Measurements from ENCODE around the gene PKIG. TPM values are rescaled to one million over a fixed set of nuclear protein-coding genes. Genes with fewer than 3 reads are reported as not detected.

The PKIG gene
- total RNA-seq, 1 experiment from 2014 or later: 19.2 TPM

DNA sequence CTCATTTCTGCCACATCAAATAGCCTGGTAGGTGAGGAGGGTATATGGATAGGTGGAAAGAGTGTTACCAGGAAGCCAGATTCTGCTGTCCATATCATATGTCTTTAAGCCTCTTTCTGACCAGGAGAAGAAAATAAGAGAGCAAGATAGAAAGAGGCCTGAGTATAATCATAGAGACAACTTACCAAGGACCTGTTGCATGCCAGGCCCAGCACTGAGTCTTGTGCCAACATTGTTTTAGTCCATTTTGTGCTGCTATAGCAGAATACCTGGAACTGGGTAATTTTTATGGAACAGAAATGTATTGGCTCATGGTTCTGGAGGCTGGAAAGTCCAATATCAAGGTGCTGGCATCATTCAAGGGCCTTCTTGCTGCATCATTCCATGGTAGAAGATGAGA lies 76.4 kb downstream of the PKIG start:
- BruUV-seq (replicated peaks): no TSS peak
- TF ChIP-seq, protein P1, sequence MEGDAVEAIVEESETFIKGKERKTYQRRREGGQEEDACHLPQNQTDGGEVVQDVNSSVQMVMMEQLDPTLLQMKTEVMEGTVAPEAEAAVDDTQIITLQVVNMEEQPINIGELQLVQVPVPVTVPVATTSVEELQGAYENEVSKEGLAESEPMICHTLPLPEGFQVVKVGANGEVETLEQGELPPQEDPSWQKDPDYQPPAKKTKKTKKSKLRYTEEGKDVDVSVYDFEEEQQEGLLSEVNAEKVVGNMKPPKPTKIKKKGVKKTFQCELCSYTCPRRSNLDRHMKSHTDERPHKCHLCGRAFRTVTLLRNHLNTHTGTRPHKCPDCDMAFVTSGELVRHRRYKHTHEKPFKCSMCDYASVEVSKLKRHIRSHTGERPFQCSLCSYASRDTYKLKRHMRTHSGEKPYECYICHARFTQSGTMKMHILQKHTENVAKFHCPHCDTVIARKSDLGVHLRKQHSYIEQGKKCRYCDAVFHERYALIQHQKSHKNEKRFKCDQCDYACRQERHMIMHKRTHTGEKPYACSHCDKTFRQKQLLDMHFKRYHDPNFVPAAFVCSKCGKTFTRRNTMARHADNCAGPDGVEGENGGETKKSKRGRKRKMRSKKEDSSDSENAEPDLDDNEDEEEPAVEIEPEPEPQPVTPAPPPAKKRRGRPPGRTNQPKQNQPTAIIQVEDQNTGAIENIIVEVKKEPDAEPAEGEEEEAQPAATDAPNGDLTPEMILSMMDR (IDR thresholded peaks at IDR 0.05; ENCODE audit: unreplicated experiment): no peak
- no peak for DNase-seq (ENCODE audit: unreplicated experiment)
- ChIA-PET CTCF (interaction anchor here (0.8 kb wide), 1 partner anchor 13 kb away, joined by 5 read pairs; no protein-coding TSS in a partner anchor), POLR2A (no interaction called here)
- Mint-ChIP-seq H3K27me3 (ENCODE audit: insufficient read depth, unreplicated experiment) (no peaks in the 10 kb centered on the region), H3K27ac (ENCODE audit: low read depth, unreplicated experiment) (no peak overlapping the region), H3K4me3 (ENCODE audit: unreplicated experiment) (no peak overlapping the region), H3K4me1 (ENCODE audit: insufficient read depth, unreplicated experiment) (no peaks in the 10 kb centered on the region), H3K9me3 (ENCODE audit: unreplicated experiment) (no peaks in the 10 kb centered on the region), H3K36me3 (ENCODE audit: insufficient read depth, unreplicated experiment) (peaks cover 6% of the 10 kb centered on the region)
- intact Hi-C loops (cut with micrococcal nuclease): no loop called here

DNA sequence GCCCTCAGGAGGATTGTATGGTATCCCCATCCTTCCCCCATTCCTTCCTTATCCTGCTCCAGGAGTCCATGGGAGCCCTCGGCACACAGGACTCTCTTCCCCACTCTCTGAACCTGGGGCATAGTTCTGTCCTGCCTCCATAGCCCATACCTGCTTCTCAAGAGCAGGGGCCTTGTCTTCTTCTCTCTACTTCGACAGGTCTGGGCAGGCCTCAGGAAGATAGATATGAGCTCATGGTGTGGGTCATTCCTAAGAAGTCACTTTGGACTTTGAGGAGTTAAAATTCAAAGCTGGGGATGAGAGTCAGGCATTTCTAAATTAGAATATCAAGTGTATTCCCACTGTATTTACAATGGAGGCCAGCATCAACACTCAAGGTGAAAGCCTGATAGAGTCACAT lies 77.6 kb downstream of the PKIG start:
- H3K4me3 Mint-ChIP-seq (ENCODE audit: unreplicated experiment): no peak overlapping the region
- CTCF ChIA-PET: interaction anchor here (0.6 kb wide), 2 partner anchors 18 to 740 kb away, joined by 3 to 5 read pairs; no protein-coding TSS in a partner anchor
- no peaks in the 10 kb centered on the region for H3K27me3 Mint-ChIP-seq (ENCODE audit: insufficient read depth, unreplicated experiment)
- peaks cover 6% of the 10 kb centered on the region for H3K36me3 Mint-ChIP-seq (ENCODE audit: insufficient read depth, unreplicated experiment)
- intact Hi-C loops (cut with micrococcal nuclease): no loop called here
- POLR2A ChIA-PET: interaction anchor here (1.1 kb wide), 1 partner anchor 8 kb away, joined by 3 read pairs; no protein-coding TSS in a partner anchor
- no peaks in the 10 kb centered on the region for H3K4me1 Mint-ChIP-seq (ENCODE audit: insufficient read depth, unreplicated experiment)
- no peak for DNase-seq (ENCODE audit: unreplicated experiment)
- no peaks in the 10 kb centered on the region for H3K9me3 Mint-ChIP-seq (ENCODE audit: unreplicated experiment)
- no peak overlapping the region for H3K27ac Mint-ChIP-seq (ENCODE audit: low read depth, unreplicated experiment)
- BruUV-seq (replicated peaks): no TSS peak
- TF ChIP-seq, protein P1 (IDR thresholded peaks at IDR 0.05; ENCODE audit: unreplicated experiment): no peak

DNA sequence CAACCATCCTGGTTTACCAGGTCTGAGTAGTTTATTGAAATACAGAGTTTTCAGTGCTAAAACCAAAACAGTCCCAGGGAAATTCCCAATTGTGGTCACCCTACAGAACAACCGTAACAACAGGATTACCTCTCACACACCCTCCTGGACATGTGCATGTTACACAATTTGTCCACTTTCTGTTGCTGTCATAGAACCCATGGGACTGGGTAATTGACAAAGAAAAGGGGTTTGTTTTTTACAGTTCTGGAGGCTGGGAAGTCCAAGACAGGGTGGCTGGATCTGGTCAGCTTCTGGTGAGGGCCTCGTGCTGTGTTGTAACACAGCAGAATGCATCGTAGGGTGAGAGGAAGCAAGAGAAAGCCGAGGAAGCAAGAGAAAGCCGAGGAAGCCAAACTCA lies 78.2 kb downstream of the PKIG start:
- Mint-ChIP-seq H3K9me3 (ENCODE audit: unreplicated experiment) (no peaks in the 10 kb centered on the region), H3K36me3 (ENCODE audit: insufficient read depth, unreplicated experiment) (peaks cover 6% of the 10 kb centered on the region), H3K27me3 (ENCODE audit: insufficient read depth, unreplicated experiment) (no peaks in the 10 kb centered on the region), H3K4me1 (ENCODE audit: insufficient read depth, unreplicated experiment) (no peaks in the 10 kb centered on the region), H3K4me3 (ENCODE audit: unreplicated experiment) (no peak overlapping the region), H3K27ac (ENCODE audit: low read depth, unreplicated experiment) (no peak overlapping the region)
- no TSS peak for BruUV-seq (replicated peaks)
- intact Hi-C loops (cut with micrococcal nuclease): no loop called here
- DNase-seq (ENCODE audit: unreplicated experiment): peak; percentile 17
- TF ChIP-seq, protein P1 (IDR thresholded peaks at IDR 0.05; ENCODE audit: unreplicated experiment): no peak
- ChIA-PET CTCF (interaction anchor here (0.5 kb wide), 1 partner anchor 21 kb away, joined by 3 read pairs; no protein-coding TSS in a partner anchor), POLR2A (interaction anchor here (1.1 kb wide), 1 partner anchor 8 kb away, joined by 3 read pairs; no protein-coding TSS in a partner anchor)

DNA sequence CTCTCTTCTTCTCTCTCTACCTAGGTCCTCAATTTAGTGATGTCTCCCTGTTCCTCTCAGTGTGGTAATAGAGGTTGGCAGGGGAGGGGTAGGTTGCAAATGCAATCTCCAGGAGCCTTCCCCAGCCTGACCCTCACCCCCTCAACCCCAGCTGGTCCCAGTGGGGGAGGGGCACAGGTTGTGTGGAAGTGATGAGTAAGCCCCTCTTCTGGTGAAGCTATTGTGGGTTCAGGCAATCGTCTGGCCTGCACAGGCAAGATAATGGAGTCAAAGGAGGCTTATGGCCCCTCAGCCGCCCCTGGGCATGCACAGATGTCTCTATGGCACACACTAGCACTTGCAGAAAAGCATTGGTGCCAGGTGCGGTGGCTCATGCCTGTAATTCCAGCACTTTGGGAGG lies 79.9 kb downstream of the PKIG start:
- no peaks in the 10 kb centered on the region for H3K4me1 Mint-ChIP-seq (ENCODE audit: insufficient read depth, unreplicated experiment)
- ChIA-PET POLR2A (no interaction called here), CTCF (interaction anchor here (0.6 to 1.0 kb wide), 4 partner anchors 12 to 444 kb away, joined by 3 read pairs; partner anchors contain the start of gene FITM2)
- no peaks in the 10 kb centered on the region for H3K27me3 Mint-ChIP-seq (ENCODE audit: insufficient read depth, unreplicated experiment)
- no peaks in the 10 kb centered on the region for H3K9me3 Mint-ChIP-seq (ENCODE audit: unreplicated experiment)
- no peak overlapping the region for H3K27ac Mint-ChIP-seq (ENCODE audit: low read depth, unreplicated experiment)
- H3K4me3 Mint-ChIP-seq (ENCODE audit: unreplicated experiment): no peak overlapping the region
- H3K36me3 Mint-ChIP-seq (ENCODE audit: insufficient read depth, unreplicated experiment): peaks cover 6% of the 10 kb centered on the region
- TF ChIP-seq, protein P1 (IDR thresholded peaks at IDR 0.05; ENCODE audit: unreplicated experiment): no peak
- no peak for DNase-seq (ENCODE audit: unreplicated experiment)
- no TSS peak for BruUV-seq (replicated peaks)
- intact Hi-C loops (cut with micrococcal nuclease): no loop called here

Data from MCF 10A (cell line).